Lower leg skin (tissue), 4 donors: ENCODE data around the gene GLB1L2. TPM values are rescaled to one million over a fixed set of nuclear protein-coding genes. Genes with fewer than 3 reads are reported as not detected.

Source experiments
- DNase-seq, 2 donors: peaks; one replicate each; pipeline ENCODE4 v3.0.0-alpha.2; 2019; ENCODE audit warnings: low spot score in 2 of 2
- H3K4me3 ChIP-seq: fragments of 200-600 bp; sonication (generic); 2 replicates; pipeline ENCODE4 v1.5.1; 2017; ENCODE audit warnings: mild to moderate bottlenecking, low read depth; ENCODE audit not compliant: poor library complexity, severe bottlenecking
- POLR2A ChIP-seq, 2 donors: fragments of 450-650 bp; IDR thresholded peaks; one replicate each; pipeline ENCODE4 v1.6.1; 2016 to 2017; ENCODE audit warnings: antibody characterized with exemption in 2 of 2, mild to moderate bottlenecking in 1 of 2, moderate library complexity in 1 of 2
- WGBS, 2 donors: methylation state at CpG; one replicate each; pipeline ENCODE4 v1.1.5; 2018; 5-methylcytosine and 5-hydroxymethylcytosine counted together
- intact Hi-C: fragments of 100-400 bp; cut with DNase I; formaldehyde crosslinking; loops from one replicate; pipeline ENCODE4 v1.15.0; 2023; ENCODE audit warnings: low total_unique reads
- total RNA-seq, 4 donors: library from RNA; depleted of rRNA; stranded (reverse); fragments of >200 nt; gene quantifications; one replicate each; pipeline ENCODE4 v1.1.0, GENCODE V29; 2016
- TF ChIP-seq, protein P1 (sequence below), 3 donors: fragments of 450-650 bp; IDR thresholded peaks; one replicate each; pipeline ENCODE4 v1.5.1; 2016; ENCODE audit warnings: antibody characterized with exemption in 3 of 3, mild to moderate bottlenecking in 3 of 3, moderate library complexity in 2 of 3

Gene GLB1L2
- total RNA-seq, 4 donors from 2014 or later, result 9.1 to 21.6 (median 15.1) TPM

DNA sequence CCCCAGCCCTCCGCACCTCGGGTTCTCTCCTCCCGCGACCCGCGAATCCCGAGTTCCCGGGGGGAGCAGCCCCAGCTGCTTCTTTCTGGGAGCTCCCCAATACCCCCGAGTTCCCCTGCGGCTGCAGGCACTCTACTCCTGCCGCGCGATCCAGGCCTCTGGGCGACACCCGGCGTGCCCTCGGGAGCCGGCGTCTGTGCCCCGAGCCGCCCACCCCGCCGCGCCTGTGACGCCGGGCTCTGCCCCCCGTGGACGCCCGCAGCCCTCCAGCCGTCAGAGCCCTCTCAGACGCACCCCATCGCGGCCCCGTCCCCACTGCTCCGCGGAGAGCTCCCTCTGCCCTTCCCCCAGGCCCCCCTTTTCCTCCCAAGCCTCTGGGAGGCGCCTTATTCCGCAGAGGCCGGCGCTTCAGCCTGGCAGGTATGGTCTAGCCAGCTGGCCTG is 422 bp downstream of the GLB1L2 start:
- peak in 1 of 2 donors; percentile 81 for DNase-seq

DNA sequence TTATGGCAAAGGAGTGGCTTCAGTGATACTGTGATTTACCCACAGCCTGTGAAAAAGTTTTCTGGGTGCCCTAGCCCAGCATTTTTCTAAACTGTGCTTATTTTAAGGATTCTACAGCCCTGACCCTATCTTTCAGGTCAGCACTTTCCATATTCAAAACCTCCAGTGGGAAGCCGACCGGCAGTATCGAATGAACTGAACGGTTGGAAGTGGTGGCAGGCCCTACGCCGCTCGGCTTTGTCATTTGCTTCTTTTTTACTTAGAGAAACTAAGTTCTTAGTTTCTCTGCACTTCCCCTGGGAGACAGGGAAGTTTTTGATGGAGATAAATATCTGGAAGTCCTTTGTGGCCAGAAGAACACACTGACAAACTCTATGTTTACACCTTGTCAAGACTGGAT is 994 bp downstream of the GLB1L2 start:
- DNase-seq, result peak in 1 of 2 donors; percentile 76
- 57 to 64% methylated on average over 7 of the region's 7 CpGs for whole genome bisulfite sequencing, 2 donors
- TF ChIP-seq POLR2A (IDR thresholded peaks at IDR 0.05), result no peak
- TF ChIP-seq, protein P1, sequence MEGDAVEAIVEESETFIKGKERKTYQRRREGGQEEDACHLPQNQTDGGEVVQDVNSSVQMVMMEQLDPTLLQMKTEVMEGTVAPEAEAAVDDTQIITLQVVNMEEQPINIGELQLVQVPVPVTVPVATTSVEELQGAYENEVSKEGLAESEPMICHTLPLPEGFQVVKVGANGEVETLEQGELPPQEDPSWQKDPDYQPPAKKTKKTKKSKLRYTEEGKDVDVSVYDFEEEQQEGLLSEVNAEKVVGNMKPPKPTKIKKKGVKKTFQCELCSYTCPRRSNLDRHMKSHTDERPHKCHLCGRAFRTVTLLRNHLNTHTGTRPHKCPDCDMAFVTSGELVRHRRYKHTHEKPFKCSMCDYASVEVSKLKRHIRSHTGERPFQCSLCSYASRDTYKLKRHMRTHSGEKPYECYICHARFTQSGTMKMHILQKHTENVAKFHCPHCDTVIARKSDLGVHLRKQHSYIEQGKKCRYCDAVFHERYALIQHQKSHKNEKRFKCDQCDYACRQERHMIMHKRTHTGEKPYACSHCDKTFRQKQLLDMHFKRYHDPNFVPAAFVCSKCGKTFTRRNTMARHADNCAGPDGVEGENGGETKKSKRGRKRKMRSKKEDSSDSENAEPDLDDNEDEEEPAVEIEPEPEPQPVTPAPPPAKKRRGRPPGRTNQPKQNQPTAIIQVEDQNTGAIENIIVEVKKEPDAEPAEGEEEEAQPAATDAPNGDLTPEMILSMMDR (IDR thresholded peaks at IDR 0.05), result no peak
- intact Hi-C loops, result no loop called here
- H3K4me3 ChIP-seq, result no peak overlapping the region

More for the DNA sequence above, 422 bp downstream of the GLB1L2 start:
- intact Hi-C loops, result no loop called here
- 1 to 3% methylated on average over 28 to 35 of the region's 40 CpGs for WGBS, 2 donors
- TF ChIP-seq, protein P1 (IDR thresholded peaks at IDR 0.05), result no peak
- TF ChIP-seq POLR2A (IDR thresholded peaks at IDR 0.05), result no peak
- H3K4me3 ChIP-seq, result peak overlapping the region; percentile 28

DNA sequence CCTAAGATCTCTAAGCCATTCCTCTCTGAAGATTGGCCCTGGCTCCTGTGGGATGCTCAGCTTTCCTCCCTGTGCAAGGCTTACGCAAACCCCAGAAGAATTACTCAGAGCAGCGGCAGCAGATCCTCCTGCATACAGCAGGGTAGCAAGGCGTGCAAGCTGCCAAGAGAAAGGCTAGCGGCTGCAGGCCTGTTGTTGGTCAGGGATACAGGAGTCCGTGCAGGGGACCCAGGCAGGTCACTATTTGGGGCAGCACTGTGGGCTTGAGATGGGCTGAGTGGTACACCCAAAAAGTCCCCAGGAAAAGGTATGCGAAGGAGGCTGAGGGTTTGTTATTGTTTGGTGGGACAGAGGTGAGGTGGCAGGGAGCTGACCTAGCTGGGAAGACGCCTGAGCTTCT is 1.5 kb downstream of the GLB1L2 start:
- DNase-seq, result peak in 1 of 2 donors; percentile 79

DNA sequence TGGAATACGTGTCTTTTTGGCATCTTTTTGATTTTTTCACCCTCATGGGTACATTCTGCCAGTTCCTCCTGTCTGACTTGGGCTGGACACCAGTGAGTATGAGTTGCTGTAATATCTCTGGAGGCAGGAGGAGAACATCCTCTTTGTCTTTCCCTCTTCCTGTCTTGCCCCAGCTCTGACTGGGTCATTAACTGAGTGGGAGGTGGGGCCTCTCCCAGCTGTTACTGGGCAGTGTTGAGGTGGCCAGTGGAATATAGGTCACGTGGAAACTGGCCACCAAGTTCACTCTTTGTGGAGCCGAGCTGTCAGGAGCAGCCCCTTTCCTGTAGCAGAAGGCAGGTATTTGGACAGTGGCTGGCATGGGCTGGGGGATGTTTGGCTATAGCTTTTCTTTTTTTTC is 2.2 kb downstream of the GLB1L2 start:
- intact Hi-C loops, result no loop called here
- peak in 1 of 2 donors; percentile 36 for DNase-seq
- TF ChIP-seq POLR2A (IDR thresholded peaks at IDR 0.05), result no peak
- no peak overlapping the region for H3K4me3 ChIP-seq
- 70 to 71% methylated on average over 3 of the region's 3 CpGs for WGBS, 2 donors

More for the DNA sequence above, 1.5 kb downstream of the GLB1L2 start:
- 73 to 81% methylated on average over 7 of the region's 7 CpGs for WGBS, 2 donors
- no peak overlapping the region for H3K4me3 ChIP-seq
- TF ChIP-seq, protein P1 (IDR thresholded peaks at IDR 0.05), result no peak
- no peak for TF ChIP-seq POLR2A (IDR thresholded peaks at IDR 0.05)
- intact Hi-C loops, result no loop called here

DNA sequence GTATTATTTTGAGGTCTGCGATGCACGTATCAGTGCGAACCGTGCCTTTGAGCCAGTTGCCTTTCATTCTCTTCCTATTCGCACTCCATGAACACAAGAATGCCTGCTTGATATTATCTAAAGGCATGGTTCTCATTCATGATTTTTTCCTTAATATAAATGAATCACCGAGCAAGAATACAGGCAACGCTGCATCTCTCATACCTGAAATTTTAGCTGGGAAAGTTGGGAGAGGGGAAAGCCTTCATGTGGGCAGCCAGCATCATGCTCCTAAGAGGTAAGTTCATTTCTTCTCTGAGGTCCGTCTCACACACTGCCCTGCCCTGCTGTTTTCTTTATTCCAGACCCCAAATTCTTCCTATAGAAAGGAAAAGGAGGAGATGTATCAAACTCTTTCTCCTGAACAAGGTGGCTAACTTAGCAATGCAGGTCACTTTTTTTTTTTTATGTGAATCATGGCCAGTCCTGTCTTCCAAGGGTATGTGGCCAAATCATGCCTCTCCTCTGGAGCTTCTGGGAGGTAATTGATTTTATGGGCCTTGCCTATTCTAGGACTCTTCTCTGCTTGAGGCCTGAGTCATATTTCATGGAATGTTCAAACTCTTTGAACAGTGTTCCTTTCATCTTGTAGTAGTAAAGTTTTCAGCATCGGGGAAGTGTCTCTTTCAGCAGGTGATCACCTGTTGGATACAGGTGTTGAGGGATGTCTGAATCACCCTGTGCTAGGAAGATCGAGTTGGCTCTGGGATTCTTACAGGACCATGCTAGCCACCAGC is 3.2 kb downstream of the GLB1L2 start:
- DNase-seq, result no peak
- 84 to 85% methylated on average over 10 of the region's 10 CpGs for WGBS, 2 donors
- intact Hi-C loops, result no loop called here
- no peak for TF ChIP-seq POLR2A (IDR thresholded peaks at IDR 0.05)
- TF ChIP-seq, protein P1 (IDR thresholded peaks at IDR 0.05), result no peak
- H3K4me3 ChIP-seq, result no peak overlapping the region

DNA sequence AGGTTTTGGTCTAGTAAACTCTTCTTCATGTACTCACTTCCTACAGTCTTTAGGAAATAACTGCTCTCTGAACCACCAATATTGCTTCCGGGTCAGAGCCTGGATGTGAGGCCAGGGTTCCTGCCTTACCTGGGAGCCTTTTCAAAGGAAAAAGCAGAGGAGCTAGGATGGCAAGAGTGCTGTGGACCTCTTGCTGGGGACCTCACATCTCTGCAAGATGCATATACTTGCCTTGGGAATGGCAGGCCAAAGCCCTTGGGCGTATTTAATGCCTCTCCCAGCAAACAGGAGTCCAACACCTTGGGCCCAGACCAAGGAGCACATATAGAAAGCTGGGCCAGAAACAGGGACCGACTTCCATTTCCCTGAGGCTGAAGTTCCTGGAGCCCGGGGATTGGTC is 5.3 kb downstream of the GLB1L2 start:
- DNase-seq, result peak in 1 of 2 donors; percentile 29
- intact Hi-C loops, result no loop called here
- 88 to 89% methylated on average over 4 of the region's 4 CpGs for WGBS, 2 donors
- TF ChIP-seq, protein P1 (IDR thresholded peaks at IDR 0.05), result no peak
- no peak for TF ChIP-seq POLR2A (IDR thresholded peaks at IDR 0.05)
- no peak overlapping the region for H3K4me3 ChIP-seq
